ENCODE results near the gene TOP2A. TPM values are rescaled to one million over a fixed set of nuclear protein-coding genes. Genes with fewer than 3 reads are reported as not detected.

TOP2A gene
- polyA plus RNA-seq, 1 experiment = 53.5 TPM

DNA sequence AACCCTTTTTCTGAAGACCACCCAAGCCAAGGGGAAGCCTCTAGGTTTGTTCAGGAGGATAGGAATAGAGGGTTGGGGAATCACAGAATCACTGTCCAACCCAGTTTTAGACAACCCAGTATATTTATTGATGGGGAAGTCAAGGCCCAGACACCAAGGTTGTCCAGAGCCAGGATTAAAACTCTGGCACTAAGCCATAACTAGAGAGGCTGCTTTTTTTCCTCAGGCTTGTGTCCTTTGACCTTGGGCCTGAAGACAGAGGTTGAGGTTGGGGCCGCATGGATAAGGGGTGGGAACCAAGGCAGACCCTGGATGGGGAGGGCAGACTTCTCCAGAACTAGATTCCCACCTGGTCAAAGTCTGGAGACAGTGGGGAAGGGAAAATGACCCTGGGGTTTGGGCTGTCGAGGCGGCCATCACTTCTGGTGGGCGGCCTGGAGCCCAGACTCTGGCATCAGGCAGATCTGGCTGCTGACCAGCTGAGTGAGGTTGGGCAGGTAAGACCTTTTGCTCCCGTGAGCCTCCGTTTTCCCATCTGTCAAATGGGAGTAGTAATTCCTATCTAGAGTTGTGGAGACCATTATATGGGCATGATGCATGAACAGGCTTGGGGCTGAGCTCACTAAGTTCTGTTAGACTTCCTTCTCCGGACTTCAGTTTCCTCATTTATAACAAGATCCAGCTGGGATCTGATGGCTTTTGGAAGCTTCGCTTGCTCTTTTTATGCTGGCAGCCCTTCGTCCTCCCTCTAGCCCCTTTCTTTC is 43.5 kb upstream of the TOP2A start:
- CTCF ChIA-PET = interaction anchor here (0.9 to 1.0 kb wide), 2 partner anchors 10 to 17 kb away, joined by 3 read pairs; no protein-coding TSS in a partner anchor
- Histone ChIP-seq H3K9me3 (ENCODE audit: control insufficient read depth, insufficient read depth, low read length) (no peaks in the 10 kb centered on the region), H3K27me3 (ENCODE audit: control insufficient read depth, insufficient read depth, low read length) (no peaks in the 10 kb centered on the region), H3K4me3 (ENCODE audit: low read depth, low read length) (no peak overlapping the region), H3K27ac (ENCODE audit: low read depth, low read length) (peak overlapping the region; percentile 57)
- POLR2A ChIA-PET = interaction anchor here (0.6 to 5.3 kb wide), 6 partner anchors 10 to 72 kb away, joined by 3 to 30 read pairs (median 5); no protein-coding TSS in a partner anchor
- DNase-seq (ENCODE audit: low read depth, low spot score) = no peak
- TF ChIP-seq, protein P1, sequence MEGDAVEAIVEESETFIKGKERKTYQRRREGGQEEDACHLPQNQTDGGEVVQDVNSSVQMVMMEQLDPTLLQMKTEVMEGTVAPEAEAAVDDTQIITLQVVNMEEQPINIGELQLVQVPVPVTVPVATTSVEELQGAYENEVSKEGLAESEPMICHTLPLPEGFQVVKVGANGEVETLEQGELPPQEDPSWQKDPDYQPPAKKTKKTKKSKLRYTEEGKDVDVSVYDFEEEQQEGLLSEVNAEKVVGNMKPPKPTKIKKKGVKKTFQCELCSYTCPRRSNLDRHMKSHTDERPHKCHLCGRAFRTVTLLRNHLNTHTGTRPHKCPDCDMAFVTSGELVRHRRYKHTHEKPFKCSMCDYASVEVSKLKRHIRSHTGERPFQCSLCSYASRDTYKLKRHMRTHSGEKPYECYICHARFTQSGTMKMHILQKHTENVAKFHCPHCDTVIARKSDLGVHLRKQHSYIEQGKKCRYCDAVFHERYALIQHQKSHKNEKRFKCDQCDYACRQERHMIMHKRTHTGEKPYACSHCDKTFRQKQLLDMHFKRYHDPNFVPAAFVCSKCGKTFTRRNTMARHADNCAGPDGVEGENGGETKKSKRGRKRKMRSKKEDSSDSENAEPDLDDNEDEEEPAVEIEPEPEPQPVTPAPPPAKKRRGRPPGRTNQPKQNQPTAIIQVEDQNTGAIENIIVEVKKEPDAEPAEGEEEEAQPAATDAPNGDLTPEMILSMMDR (IDR thresholded peaks at IDR 0.05; ENCODE audit: low read depth, low read length) = no peak

DNA sequence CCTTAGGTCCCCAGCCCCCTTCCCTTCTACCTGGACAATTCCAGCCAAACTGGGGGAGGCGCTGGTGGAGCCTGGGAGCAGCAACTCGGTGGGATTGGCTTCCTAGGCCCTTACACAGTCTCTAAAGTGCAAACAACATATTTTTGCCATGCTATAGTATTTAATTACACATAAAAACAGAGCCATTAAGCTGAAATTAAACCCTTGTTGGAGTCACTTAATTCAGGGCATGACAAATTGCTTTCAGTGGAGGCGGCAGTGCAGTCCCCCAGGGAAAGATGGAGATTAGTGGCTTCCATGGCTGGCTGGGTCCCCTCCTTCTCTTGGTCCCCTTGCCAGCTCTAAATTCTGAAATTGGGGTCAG is 42.9 kb upstream of the TOP2A start:
- TF ChIP-seq, protein P1 (IDR thresholded peaks at IDR 0.05; ENCODE audit: low read depth, low read length) = no peak

DNA sequence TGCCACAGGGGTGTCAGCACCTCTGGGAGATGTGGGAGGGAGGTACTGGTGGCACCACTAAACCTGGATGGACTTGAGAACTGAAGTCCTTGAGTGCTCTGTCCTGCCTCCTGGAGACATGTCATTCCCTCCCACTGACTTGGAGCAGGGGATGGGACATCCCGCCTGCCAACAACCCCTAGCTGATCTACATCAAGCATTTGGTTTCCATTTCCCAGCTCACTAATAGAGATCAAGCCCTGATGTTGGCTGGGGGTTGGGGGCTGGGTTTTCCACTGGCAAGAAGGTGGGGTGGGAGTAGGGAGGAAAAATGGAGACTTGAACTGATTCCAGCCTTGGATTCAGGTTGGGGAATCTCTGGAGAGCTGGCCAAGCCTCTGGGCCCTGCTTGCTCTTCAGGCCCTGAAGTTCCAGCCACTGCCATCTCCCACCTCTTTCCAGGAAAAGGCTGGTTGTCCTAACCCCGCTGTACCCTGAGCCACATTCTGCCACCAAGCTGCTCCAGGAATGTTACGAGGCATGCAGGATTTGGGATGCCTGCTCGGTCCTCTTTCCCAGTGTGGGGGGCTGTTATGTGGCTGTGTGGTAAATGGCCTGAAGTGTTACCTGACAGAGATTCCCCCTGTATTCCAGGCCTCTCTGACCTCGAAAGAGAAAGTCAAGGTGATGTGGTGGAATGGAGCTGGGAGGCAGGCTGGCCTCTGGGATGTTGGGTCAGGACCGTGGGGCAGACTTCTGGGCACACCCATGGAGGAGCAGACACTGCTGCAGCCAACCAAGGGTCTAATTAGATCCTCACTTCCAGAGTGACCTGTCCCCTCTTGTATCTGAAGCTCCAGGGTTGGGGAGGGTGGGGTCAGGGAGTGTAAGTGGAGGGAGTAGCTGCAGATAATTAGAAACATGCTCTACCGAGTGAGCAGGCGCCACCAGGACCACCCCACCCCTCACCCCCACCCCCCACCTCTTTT is 42.2 kb upstream of the TOP2A start:
- DNase-seq (ENCODE audit: low read depth, low spot score) = no peak
- CTCF ChIA-PET = interaction anchor here (0.9 to 1.0 kb wide), 2 partner anchors 12 to 15 kb away, joined by 3 to 4 read pairs; no protein-coding TSS in a partner anchor
- Histone ChIP-seq H3K27me3 (ENCODE audit: control insufficient read depth, insufficient read depth, low read length) (no peaks in the 10 kb centered on the region), H3K27ac (ENCODE audit: low read depth, low read length) (no peak overlapping the region), H3K9me3 (ENCODE audit: control insufficient read depth, insufficient read depth, low read length) (no peaks in the 10 kb centered on the region), H3K4me3 (ENCODE audit: low read depth, low read length) (no peak overlapping the region)
- POLR2A ChIA-PET = interaction anchor here (0.7 to 5.3 kb wide), 5 partner anchors 9 to 27 kb away, joined by 3 to 30 read pairs (median 4); partner anchors contain the start of gene IGFBP4
- TF ChIP-seq, protein P1 (IDR thresholded peaks at IDR 0.05; ENCODE audit: low read depth, low read length) = no peak

More for the DNA sequence above, 42.9 kb upstream of the TOP2A start:
- DNase-seq (ENCODE audit: low read depth, low spot score) = no peak
- Histone ChIP-seq H3K4me3 (ENCODE audit: low read depth, low read length) (no peak overlapping the region), H3K27ac (ENCODE audit: low read depth, low read length) (no peak overlapping the region), H3K9me3 (ENCODE audit: control insufficient read depth, insufficient read depth, low read length) (no peaks in the 10 kb centered on the region), H3K27me3 (ENCODE audit: control insufficient read depth, insufficient read depth, low read length) (no peaks in the 10 kb centered on the region)
- ChIA-PET POLR2A (interaction anchor here (1.3 to 5.3 kb wide), 2 partner anchors 10 to 17 kb away, joined by 4 to 30 read pairs; no protein-coding TSS in a partner anchor), CTCF (interaction anchor here (0.9 to 1.0 kb wide), 2 partner anchors 13 to 16 kb away, joined by 3 to 4 read pairs; no protein-coding TSS in a partner anchor)

DNA sequence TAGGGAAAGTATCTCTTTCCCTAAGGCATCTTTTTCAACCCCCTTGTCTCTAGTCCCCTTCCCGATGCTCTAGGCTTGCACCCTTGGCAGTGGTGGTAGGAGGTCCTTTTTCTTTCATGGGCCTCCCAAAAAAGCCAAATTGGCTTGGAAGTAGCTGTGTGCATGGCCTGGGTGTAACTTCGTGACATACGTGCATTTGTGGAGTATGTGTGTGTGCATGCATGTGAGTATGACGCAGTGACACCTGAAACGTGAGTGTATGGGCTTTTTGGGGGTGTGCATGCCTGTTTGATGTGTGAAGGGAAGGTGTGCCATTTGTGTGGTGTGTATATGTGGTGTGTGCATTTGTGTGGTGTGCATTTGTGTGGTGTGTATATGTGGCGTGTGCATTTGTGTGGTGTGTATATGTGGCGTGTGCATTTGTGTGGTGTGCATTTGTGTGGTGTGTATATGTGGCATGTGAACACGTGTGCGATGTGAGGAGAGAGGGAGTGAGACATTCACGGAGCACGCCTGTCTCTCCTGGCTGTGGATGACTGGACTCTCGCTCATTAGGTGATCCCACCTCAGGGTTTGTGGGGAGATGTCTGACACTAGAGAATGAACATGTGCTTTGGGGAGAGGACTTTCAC is 41.3 kb upstream of the TOP2A start:
- no peak for DNase-seq (ENCODE audit: low read depth, low spot score)
- TF ChIP-seq, protein P1 (IDR thresholded peaks at IDR 0.05; ENCODE audit: low read depth, low read length) = no peak
- Histone ChIP-seq H3K27me3 (ENCODE audit: control insufficient read depth, insufficient read depth, low read length) (no peaks in the 10 kb centered on the region), H3K9me3 (ENCODE audit: control insufficient read depth, insufficient read depth, low read length) (no peaks in the 10 kb centered on the region), H3K4me3 (ENCODE audit: low read depth, low read length) (no peak overlapping the region), H3K27ac (ENCODE audit: low read depth, low read length) (peak overlapping the region; percentile 39)
- CTCF ChIA-PET = no interaction called here
- POLR2A ChIA-PET = interaction anchor here (1.4 to 1.9 kb wide), 5 partner anchors 15 to 93 kb away, joined by 3 to 11 read pairs (median 6); partner anchors contain the start of gene TOP2A
